Loucy (cell line): ENCODE measurements around the gene ZNF469.

Experiments used
- EZH2phosphoT487 ChIP-seq: fragments of 200-600 bp; IDR thresholded peaks from 2 replicates; pipeline ENCODE4 v1.6.1; 2018; ENCODE audit warnings: antibody characterized with exemption, mild to moderate bottlenecking, moderate library complexity, borderline replicate concordance
- TF ChIP-seq, protein P1 (sequence below): fragments of 200-600 bp; sonication (generic); conservative IDR thresholded peaks from 2 replicates; pipeline ENCODE4 v1.5.1; 2014; ENCODE audit warnings: mild to moderate bottlenecking, antibody characterized with exemption, low read length

DNA sequence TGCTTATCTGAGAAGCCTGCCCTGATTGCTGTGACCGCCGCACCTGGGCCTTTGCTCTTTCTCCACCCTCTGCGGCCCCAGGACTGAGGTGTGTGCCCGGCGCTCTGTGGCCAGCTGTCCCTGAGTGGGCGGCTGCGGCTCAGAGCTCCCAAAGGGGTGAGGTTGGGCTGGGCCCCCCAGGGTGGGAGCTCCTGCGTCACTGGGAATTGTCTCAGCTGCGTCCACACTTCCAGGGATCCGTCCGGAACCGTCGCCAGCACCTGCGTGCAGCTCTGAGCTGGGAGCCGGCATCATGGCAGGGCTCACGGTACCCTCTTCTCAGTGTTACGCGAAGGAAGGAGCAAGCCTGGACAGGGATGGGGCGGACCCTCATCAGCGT lies 24.3 kb downstream of the ZNF469 start:
- TF ChIP-seq, protein P1, sequence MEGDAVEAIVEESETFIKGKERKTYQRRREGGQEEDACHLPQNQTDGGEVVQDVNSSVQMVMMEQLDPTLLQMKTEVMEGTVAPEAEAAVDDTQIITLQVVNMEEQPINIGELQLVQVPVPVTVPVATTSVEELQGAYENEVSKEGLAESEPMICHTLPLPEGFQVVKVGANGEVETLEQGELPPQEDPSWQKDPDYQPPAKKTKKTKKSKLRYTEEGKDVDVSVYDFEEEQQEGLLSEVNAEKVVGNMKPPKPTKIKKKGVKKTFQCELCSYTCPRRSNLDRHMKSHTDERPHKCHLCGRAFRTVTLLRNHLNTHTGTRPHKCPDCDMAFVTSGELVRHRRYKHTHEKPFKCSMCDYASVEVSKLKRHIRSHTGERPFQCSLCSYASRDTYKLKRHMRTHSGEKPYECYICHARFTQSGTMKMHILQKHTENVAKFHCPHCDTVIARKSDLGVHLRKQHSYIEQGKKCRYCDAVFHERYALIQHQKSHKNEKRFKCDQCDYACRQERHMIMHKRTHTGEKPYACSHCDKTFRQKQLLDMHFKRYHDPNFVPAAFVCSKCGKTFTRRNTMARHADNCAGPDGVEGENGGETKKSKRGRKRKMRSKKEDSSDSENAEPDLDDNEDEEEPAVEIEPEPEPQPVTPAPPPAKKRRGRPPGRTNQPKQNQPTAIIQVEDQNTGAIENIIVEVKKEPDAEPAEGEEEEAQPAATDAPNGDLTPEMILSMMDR = no peak
- no peak for TF ChIP-seq EZH2phosphoT487
